CD4-positive, alpha-beta T cell (primary cell): Measurements from ENCODE around the gene DCBLD2. TPM values are rescaled to one million over a fixed set of nuclear protein-coding genes. Genes with fewer than 3 reads are reported as not detected.

ENCODE experiments used
- ATAC-seq: fragments of 200-7000 bp; cut with Tn5 transposase; one replicate; pipeline ENCODE4 v1.10.0; 2022; ENCODE audit warnings: mild to moderate bottlenecking; ENCODE audit not compliant: poor library complexity
- CTCF ChIA-PET: fragments of 350-600 bp; sonication (Branson Sonifier 250); formaldehyde crosslinking; loops from one replicate; lab custom pipeline; 2021; ENCODE audit warnings: antibody characterized with exemption, inconsistent platforms; lab: Charles Lee
- POLR2A ChIA-PET: fragments of 350-600 bp; sonication (Branson Sonifier 250); formaldehyde crosslinking; loops from one replicate; lab custom pipeline; 2021; ENCODE audit warnings: antibody characterized with exemption, inconsistent platforms; lab: Charles Lee
- DNase-seq, 14 experiments: peaks; one replicate each; pipeline ENCODE4 v3.0.0-alpha.2; 2013 to 2020; ENCODE audit warnings: mixed read lengths in 2 of 14
- H3K27ac ChIP-seq, 2 donors: one replicate each; pipeline versions ENCODE4 v1.5.1 to v1.7.0; 2013; ENCODE audit warnings: low read length in 2 of 2, low read depth in 1 of 2, mild to moderate bottlenecking in 1 of 2
- H3K27me3 ChIP-seq, 2 experiments: 1 replicate in 1 of 2; 2 replicates in 1 of 2; pipeline versions ENCODE4 v1.6.1 to v1.7.0; 2013; ENCODE audit warnings: low read length in 2 of 2, control low read depth in 1 of 2, mild to moderate bottlenecking in 1 of 2, moderate library complexity in 1 of 2; ENCODE audit not compliant: insufficient read depth in 2 of 2, control insufficient read depth in 1 of 2
- H3K36me3 ChIP-seq: one replicate; pipeline ENCODE4 v1.6.1; 2013; ENCODE audit warnings: low read length, control low read depth; ENCODE audit not compliant: insufficient read depth
- H3K4me1 ChIP-seq: one replicate; pipeline ENCODE4 v1.6.1; 2013; ENCODE audit warnings: low read length, control low read depth; ENCODE audit not compliant: insufficient read depth
- H3K4me3 ChIP-seq: one replicate; pipeline ENCODE4 v1.5.1; 2013; ENCODE audit warnings: mild to moderate bottlenecking, low read length, moderate library complexity
- H3K9me3 ChIP-seq, 2 experiments: 1 replicate in 1 of 2; 2 replicates in 1 of 2; pipeline versions ENCODE4 v1.6.1 to v1.7.0; 2013; ENCODE audit warnings: low read length in 2 of 2, mild to moderate bottlenecking in 2 of 2, control low read depth in 1 of 2, moderate library complexity in 1 of 2; ENCODE audit not compliant: control insufficient read depth in 1 of 2, insufficient read depth in 1 of 2
- H3K27ac Mint-ChIP-seq: one replicate; pipeline ENCODE4 v1.8.0; 2020; ENCODE audit warnings: mixed read lengths
- H3K27me3 Mint-ChIP-seq: one replicate; pipeline ENCODE4 v1.8.0; 2021; ENCODE audit warnings: mixed read lengths
- H3K36me3 Mint-ChIP-seq: one replicate; pipeline ENCODE4 v1.8.0; 2021; ENCODE audit warnings: low read depth, mixed read lengths
- H3K4me1 Mint-ChIP-seq: one replicate; pipeline ENCODE4 v1.8.0; 2021; ENCODE audit warnings: low read depth, mixed read lengths
- H3K4me3 Mint-ChIP-seq: one replicate; pipeline ENCODE4 v1.8.0; 2020; ENCODE audit warnings: mild to moderate bottlenecking, mixed read lengths
- H3K9me3 Mint-ChIP-seq: one replicate; pipeline ENCODE4 v1.8.0; 2020; ENCODE audit warnings: mixed read lengths
- intact Hi-C, 2 experiments: fragments of 100-400 bp; cut with DNase I in 1 of 2; cut with micrococcal nuclease in 1 of 2; formaldehyde crosslinking; loops; one replicate each; pipeline versions ENCODE4 v1.15.1 to v1.9.0; 2023 to 2025; cut with DNase I, micrococcal nuclease
- total RNA-seq, 174 experiments: library from RNA in 2 of 174; stranded (reverse) in 2 of 174; gene quantifications; one replicate each; pipeline ENCODE4 v1.2.3 and lab custom pipeline; 2021 to 2026
- TF ChIP-seq, protein P1 (sequence below): fragments of 200-600 bp; IDR thresholded peaks from one replicate; pipeline ENCODE4 v1.8.0; 2022; ENCODE audit warnings: antibody characterized with exemption, mild to moderate bottlenecking

Gene DCBLD2
- total RNA-seq, 2 experiments from 2014 or later = 2.2 to 2.5 TPM

- H3K27me3 Mint-ChIP-seq = no peaks in the 10 kb centered on the region
- no peaks in the 10 kb centered on the region for H3K4me1 Mint-ChIP-seq
- no peak for ATAC-seq
- Histone ChIP-seq H3K27ac (no peak overlapping the region), H3K4me1 (no peaks in the 10 kb centered on the region), H3K27me3 (no peaks in the 10 kb centered on the region), H3K4me3 (no peak overlapping the region), H3K9me3 (peaks cover 0 to 18% of the 10 kb centered on the region in 2 experiments), H3K36me3 (no peaks in the 10 kb centered on the region)
- H3K4me3 Mint-ChIP-seq = no peak overlapping the region
- intact Hi-C loops = no loop called here
- ChIA-PET CTCF (no interaction called here), POLR2A (no interaction called here)
- TF ChIP-seq, protein P1, sequence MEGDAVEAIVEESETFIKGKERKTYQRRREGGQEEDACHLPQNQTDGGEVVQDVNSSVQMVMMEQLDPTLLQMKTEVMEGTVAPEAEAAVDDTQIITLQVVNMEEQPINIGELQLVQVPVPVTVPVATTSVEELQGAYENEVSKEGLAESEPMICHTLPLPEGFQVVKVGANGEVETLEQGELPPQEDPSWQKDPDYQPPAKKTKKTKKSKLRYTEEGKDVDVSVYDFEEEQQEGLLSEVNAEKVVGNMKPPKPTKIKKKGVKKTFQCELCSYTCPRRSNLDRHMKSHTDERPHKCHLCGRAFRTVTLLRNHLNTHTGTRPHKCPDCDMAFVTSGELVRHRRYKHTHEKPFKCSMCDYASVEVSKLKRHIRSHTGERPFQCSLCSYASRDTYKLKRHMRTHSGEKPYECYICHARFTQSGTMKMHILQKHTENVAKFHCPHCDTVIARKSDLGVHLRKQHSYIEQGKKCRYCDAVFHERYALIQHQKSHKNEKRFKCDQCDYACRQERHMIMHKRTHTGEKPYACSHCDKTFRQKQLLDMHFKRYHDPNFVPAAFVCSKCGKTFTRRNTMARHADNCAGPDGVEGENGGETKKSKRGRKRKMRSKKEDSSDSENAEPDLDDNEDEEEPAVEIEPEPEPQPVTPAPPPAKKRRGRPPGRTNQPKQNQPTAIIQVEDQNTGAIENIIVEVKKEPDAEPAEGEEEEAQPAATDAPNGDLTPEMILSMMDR = no peak
- no peak overlapping the region for H3K27ac Mint-ChIP-seq
- DNase-seq = no peak
- H3K9me3 Mint-ChIP-seq = peaks cover 7% of the 10 kb centered on the region
- H3K36me3 Mint-ChIP-seq = peaks cover 35% of the 10 kb centered on the region
Observed at GRCh38 chr3:98855806-98856400, 45.6 kb downstream of the DCBLD2 start.

GRCh38 chr3:98848108-98848507, 53.4 kb downstream of the DCBLD2 start:
- Mint-ChIP-seq H3K9me3 (no peaks in the 10 kb centered on the region), H3K36me3 (peaks cover 4% of the 10 kb centered on the region), H3K4me3 (no peak overlapping the region), H3K4me1 (no peaks in the 10 kb centered on the region), H3K27ac (no peak overlapping the region), H3K27me3 (no peaks in the 10 kb centered on the region)
- no peaks in the 10 kb centered on the region for H3K27me3 ChIP-seq
- ChIA-PET CTCF (no interaction called here), POLR2A (no interaction called here)
- no peaks in the 10 kb centered on the region for H3K36me3 ChIP-seq
- H3K4me1 ChIP-seq = no peaks in the 10 kb centered on the region
- ATAC-seq (no peak), DNase-seq (no peak)
- no peaks in the 10 kb centered on the region for H3K9me3 ChIP-seq
- intact Hi-C loops = no loop called here
- no peak overlapping the region for H3K27ac ChIP-seq
- no peak overlapping the region for H3K4me3 ChIP-seq
- TF ChIP-seq, protein P1 = no peak

DNA sequence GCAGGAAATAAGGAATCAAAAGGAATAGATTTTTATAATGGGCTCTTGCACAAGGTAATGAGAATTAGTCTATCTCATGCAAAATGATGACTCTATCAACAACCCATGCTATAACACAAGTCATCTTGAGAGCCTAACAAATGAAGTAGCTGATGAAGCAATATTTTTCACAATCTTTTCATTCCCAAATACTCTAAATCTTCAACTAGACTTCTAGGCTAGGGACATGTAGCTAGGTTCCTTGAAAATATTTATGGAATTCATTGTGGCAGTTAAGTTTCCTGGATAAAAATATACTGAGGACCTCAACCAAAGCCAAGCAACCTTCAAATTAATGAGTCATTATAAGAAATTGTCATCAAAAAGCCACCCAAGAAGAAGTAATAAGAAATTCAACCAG, 55.4 kb downstream of the DCBLD2 start:
- Mint-ChIP-seq H3K4me3 (no peak overlapping the region), H3K27ac (no peak overlapping the region), H3K4me1 (no peaks in the 10 kb centered on the region), H3K36me3 (peaks cover 4% of the 10 kb centered on the region), H3K27me3 (no peaks in the 10 kb centered on the region), H3K9me3 (no peaks in the 10 kb centered on the region)
- TF ChIP-seq, protein P1 = no peak
- ATAC-seq (no peak), DNase-seq (no peak)
- no peaks in the 10 kb centered on the region for H3K4me1 ChIP-seq
- H3K36me3 ChIP-seq = no peaks in the 10 kb centered on the region
- no peak overlapping the region for H3K4me3 ChIP-seq
- intact Hi-C loops = no loop called here
- POLR2A ChIA-PET = interaction anchor here (0.6 kb wide), 1 partner anchor 186 kb away, joined by 4 read pairs; no protein-coding TSS in a partner anchor
- CTCF ChIA-PET = no interaction called here
- H3K27me3 ChIP-seq = no peaks in the 10 kb centered on the region
- H3K27ac ChIP-seq = no peak overlapping the region
- H3K9me3 ChIP-seq = no peaks in the 10 kb centered on the region
